Endothelial cell of umbilical vein (primary cell): Measurements from ENCODE around the gene PSMB7. TPM values are rescaled to one million over a fixed set of nuclear protein-coding genes. Genes with fewer than 3 reads are reported as not detected.

Experiments
- BruUV-seq: library from RNA; stranded (reverse); fragments of 400-500 nt; replicated peaks from 2 replicates; lab custom pipeline; 2021; lab: Mats Ljungman, UMichigan
- CTCF ChIA-PET: fragments of 300-600, 350-600 bp; sonication (Branson Sonifier 250); formaldehyde crosslinking; loops from one replicate; lab custom pipeline; 2021; ENCODE audit warnings: antibody characterized with exemption, inconsistent platforms; lab: Charles Lee
- POLR2A ChIA-PET: fragments of 300-600, 350-600 bp; sonication (Branson Sonifier 250); formaldehyde crosslinking; loops from one replicate; lab custom pipeline; 2021; ENCODE audit warnings: antibody characterized with exemption, inconsistent platforms; lab: Charles Lee
- DNase-seq: peaks from one replicate; pipeline ENCODE4 v3.0.0-alpha.2; 2011; ENCODE audit warnings: low read depth, low spot score
- FAIRE-seq: peaks from 2 replicates; lab custom pipeline; 2011; peaks lifted over from hg19 to GRCh38; lab: Jason Lieb, UNC
- H2AFZ ChIP-seq: 2 replicates; pipeline ENCODE4 v1.6.0; 2012; ENCODE audit warnings: low read depth, low read length, control low read depth, inconsistent platforms
- H3K27ac ChIP-seq: 2 replicates; pipeline ENCODE4 v1.5.1; 2011; ENCODE audit warnings: low read depth, mild to moderate bottlenecking, control low read depth, low read length, moderate library complexity; ENCODE audit not compliant: insufficient read depth
- H3K27me3 ChIP-seq, 2 experiments: 2 replicates each; pipeline versions ENCODE4 v1.6.0 to v1.6.1; 2011; ENCODE audit warnings: low read length in 2 of 2, mixed read lengths in 1 of 2; ENCODE audit not compliant: control insufficient read depth in 2 of 2, insufficient read depth in 2 of 2
- H3K36me3 ChIP-seq, 2 experiments: 2 replicates in 1 of 2; 3 replicates in 1 of 2; pipeline ENCODE4 v1.5.1; 2011; ENCODE audit warnings: low read length in 2 of 2, mild to moderate bottlenecking in 1 of 2, moderate library complexity in 1 of 2; ENCODE audit not compliant: control insufficient read depth in 2 of 2, insufficient read depth in 2 of 2; ENCODE audit errors: extremely low read depth in 1 of 2
- H3K4me1 ChIP-seq: 3 replicates; pipeline ENCODE4 v1.5.1; 2011; ENCODE audit warnings: mild to moderate bottlenecking, low read length; ENCODE audit not compliant: control insufficient read depth, insufficient read depth; ENCODE audit errors: extremely low read depth
- H3K4me2 ChIP-seq: 2 replicates; pipeline ENCODE4 v1.6.1; 2011; ENCODE audit warnings: low read length, control low read depth, mixed read lengths; ENCODE audit not compliant: insufficient read depth
- H3K4me3 ChIP-seq, 3 experiments: fragments of 200-600 bp in 1 of 3; sonication (generic), shearing (Covaris generic) in 1 of 3; replicated peaks in 1 of 3; 2 replicates each; pipeline ENCODE4 v1.5.1; 2011 to 2016; ENCODE audit warnings: control low read depth in 3 of 3, low read length in 3 of 3, mild to moderate bottlenecking in 2 of 3, inconsistent platforms in 1 of 3, low read depth in 1 of 3, moderate library complexity in 1 of 3; ENCODE audit not compliant: insufficient read depth in 1 of 3
- H3K79me2 ChIP-seq: 2 replicates; pipeline ENCODE4 v1.6.0; 2012; ENCODE audit warnings: low read length, inconsistent platforms; ENCODE audit not compliant: control insufficient read depth, insufficient read depth
- H3K9ac ChIP-seq: replicated peaks from 2 replicates; pipeline ENCODE3; 2011; ENCODE audit warnings: low read length, control low read depth; ENCODE audit not compliant: insufficient read depth; ENCODE audit errors: extremely low read depth
- H3K9me1 ChIP-seq: replicated peaks from 3 replicates; pipeline ENCODE4 v1.6.0; 2011; ENCODE audit warnings: mild to moderate bottlenecking, low read length; ENCODE audit not compliant: control insufficient read depth, insufficient read depth; ENCODE audit errors: extremely low read depth
- H3K9me3 ChIP-seq: replicated peaks from 2 replicates; pipeline ENCODE4 v1.5.1; 2012; ENCODE audit warnings: low read length, inconsistent platforms; ENCODE audit not compliant: control insufficient read depth, insufficient read depth
- H4K20me1 ChIP-seq: replicated peaks from 2 replicates; pipeline ENCODE3; 2011; ENCODE audit warnings: mild to moderate bottlenecking, low read length; ENCODE audit not compliant: control insufficient read depth, insufficient read depth; ENCODE audit errors: extremely low read depth
- CTCF ChIP-seq, 2 donors: IDR thresholded peaks; 1 replicate in 1 of 2; 2 replicates in 1 of 2; pipeline ENCODE4 v1.5.1; 2011; ENCODE audit warnings: low read length in 2 of 2, mild to moderate bottlenecking in 2 of 2, moderate library complexity in 2 of 2, control low read depth in 1 of 2, inconsistent platforms in 1 of 2, low read depth in 1 of 2; ENCODE audit not compliant: insufficient read depth in 1 of 2; ENCODE audit errors: extremely low read depth in 1 of 2
- EZH2 ChIP-seq: IDR thresholded peaks from 2 replicates; pipeline ENCODE4 v1.6.1; 2012; ENCODE audit warnings: borderline replicate concordance, low read depth, mild to moderate bottlenecking, moderate library complexity, low read length, inconsistent platforms; ENCODE audit not compliant: severe bottlenecking
- FOS ChIP-seq: IDR thresholded peaks from 2 replicates; pipeline ENCODE4 v1.6.1; 2011; ENCODE audit warnings: mild to moderate bottlenecking, low read length, moderate library complexity, borderline replicate concordance; ENCODE audit not compliant: insufficient read depth
- GATA2 ChIP-seq: IDR thresholded peaks from 2 replicates; pipeline ENCODE4 v1.7.0; 2011; ENCODE audit warnings: low read depth, mild to moderate bottlenecking, moderate library complexity, mixed read lengths, low read length; ENCODE audit not compliant: insufficient read length, insufficient read depth
- JUN ChIP-seq: IDR thresholded peaks from 2 replicates; pipeline ENCODE4 v1.6.1; 2011; ENCODE audit warnings: borderline replicate concordance, low read depth; ENCODE audit not compliant: insufficient read length, insufficient read depth
- MAX ChIP-seq: IDR thresholded peaks from 2 replicates; pipeline ENCODE4 v1.6.1; 2011; ENCODE audit not compliant: insufficient read depth, insufficient read length
- MYC ChIP-seq: IDR thresholded peaks from one replicate; pipeline ENCODE4 v1.6.1; 2011; ENCODE audit warnings: mild to moderate bottlenecking, low read depth, low read length
- POLR2A ChIP-seq: IDR thresholded peaks from 2 replicates; pipeline ENCODE4 v1.6.1; 2012; ENCODE audit warnings: low read depth, mild to moderate bottlenecking, control low read depth, low read length
- POLR2AphosphoS5 ChIP-seq: IDR thresholded peaks from 2 replicates; pipeline ENCODE4 v1.6.1; 2012; ENCODE audit warnings: low read depth, mild to moderate bottlenecking, control low read depth, low read length, moderate library complexity; ENCODE audit not compliant: insufficient read depth
- dilution Hi-C: fragments of 300-500 bp; cut with MboI; formaldehyde crosslinking; loops from one replicate; pipeline ENCODE4 v1.15.0; 2019; ENCODE audit warnings: low sequenced_read_pairs; ENCODE audit not compliant: extremely low pct_ligation_motif_present
- intact Hi-C: fragments of 100-400 bp; cut with micrococcal nuclease; formaldehyde crosslinking; loops from one replicate; pipeline ENCODE4 v1.10.0; 2022
- polyA plus RNA-seq, 4 experiments: library from polyadenylated mRNA; depleted of rRNA in 3 of 4; stranded (reverse) in 3 of 4; unstranded in 1 of 4; fragments of >200 nt; gene quantifications; 2 replicates each; pipeline versions ENCODE4 v1.2.1 to v1.2.3, GENCODE V29; 2011 to 2012; ENCODE audit warnings: missing spikeins in 1 of 4
- total RNA-seq: library from RNA; stranded (reverse); gene quantifications from 2 replicates; pipeline ENCODE4 v1.2.3, GENCODE V29; 2021

PSMB7 gene
- total and polyA plus RNA-seq, 2 donors (not counting 3 experiments of a cell fraction or from before 2014, with no cell fraction given): 227 to 366 TPM

DNA sequence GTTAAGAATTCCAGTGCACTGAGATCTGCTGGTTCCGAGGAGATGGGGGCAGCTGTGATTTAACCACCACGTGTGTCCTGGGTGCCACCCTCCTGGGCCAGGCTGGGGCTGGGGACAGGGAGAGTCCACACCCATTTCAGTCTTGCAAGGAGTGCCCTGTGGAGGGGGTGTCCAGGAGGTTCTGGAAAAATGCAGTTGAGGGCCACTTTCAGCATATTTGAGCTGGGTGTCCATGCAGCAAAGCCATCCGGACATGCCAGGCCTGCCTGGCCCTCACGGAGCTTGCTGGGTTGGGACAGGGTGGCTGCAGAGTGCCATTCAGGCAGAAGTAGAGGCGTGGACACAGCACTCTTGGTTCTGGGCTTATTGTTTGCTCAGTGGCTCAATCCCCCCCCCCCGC lies 89.4 kb downstream of the PSMB7 start:
- Histone ChIP-seq H3K9ac (no peak overlapping the region), H3K4me3 (no peak overlapping the region), H2AFZ (no peak overlapping the region), H3K79me2 (no peaks in the 10 kb centered on the region), H3K27me3 (no peaks in the 10 kb centered on the region), H4K20me1 (no peaks in the 10 kb centered on the region), H3K4me1 (no peaks in the 10 kb centered on the region), H3K9me1 (no peaks in the 10 kb centered on the region), H3K9me3 (no peaks in the 10 kb centered on the region), H3K4me2 (no peak overlapping the region), H3K36me3 (peaks cover 11 to 64% of the 10 kb centered on the region in 2 experiments), H3K27ac (no peak overlapping the region)
- no TSS peak for BruUV-seq
- CTCF ChIA-PET: interaction anchor here (1.2 to 2.6 kb wide), 4 partner anchors 17 to 199 kb away, joined by 4 to 15 read pairs (median 6); no protein-coding TSS in a partner anchor
- FAIRE-seq: no peak
- DNase-seq: no peak
- POLR2A ChIA-PET: no interaction called here
- no peak for TF ChIP-seq FOS
- no peak for TF ChIP-seq JUN
- no peak for TF ChIP-seq MAX
- TF ChIP-seq POLR2A: no peak
- TF ChIP-seq CTCF (IDR thresholded peaks at IDR 0.05; ENCODE audit: extremely low read depth in 1 of 2, insufficient read depth in 1 of 2, low read depth in 1 of 2, low read length in 2 of 2): no peak
- no peak for TF ChIP-seq GATA2
- TF ChIP-seq MYC: no peak
- TF ChIP-seq EZH2: no peak
- no peak for TF ChIP-seq POLR2AphosphoS5
- dilution Hi-C loops: no loop called here
- intact Hi-C loops: loop anchor here (10.0 kb wide), 1 partner anchor 921 kb away; no protein-coding TSS in a partner anchor
